Transverse colon (tissue), 3 donors: Measurements from ENCODE around the gene ZNF837.
"Not testable (repeated sequence)": the region's sequence is repeated elsewhere in the genome, so short reads cannot be mapped to it uniquely, and the experiment has no call there.

Experiments used
- CTCF ChIP-seq, 5 experiments: fragments of 200-600 bp in 3 of 5; fragments of 450-650 bp in 2 of 5; sonication (generic) in 3 of 5; IDR thresholded peaks; 1 replicate in 2 of 5; 2 replicates in 3 of 5; pipeline ENCODE4 v1.5.1; 2016 to 2017; ENCODE audit warnings: antibody characterized with exemption in 5 of 5, inconsistent platforms in 3 of 5, mild to moderate bottlenecking in 2 of 5, moderate library complexity in 1 of 5
- EP300 ChIP-seq: sonication (generic); formaldehyde crosslinking; IDR thresholded peaks from one replicate; pipeline ENCODE4 v1.6.1; 2017; ENCODE audit warnings: antibody characterized with exemption, low read depth

GRCh38 chr19:58403920-58404478 lies 23.2 kb upstream of the ZNF837 start:
- not testable (repeated sequence) for TF ChIP-seq EP300; CTCF (IDR thresholded peaks at IDR 0.05)
